Skeletal muscle cell (primary cell): ENCODE data around the gene AGAP3.

Source experiments
- DNase-seq: peaks from one replicate; pipeline ENCODE4 v3.0.0-alpha.2; 2010; ENCODE audit warnings: low read depth
- H3K4me3 ChIP-seq: 2 replicates; pipeline ENCODE4 v1.5.1; 2011; ENCODE audit warnings: low read depth, mild to moderate bottlenecking, control low read depth, low read length, moderate library complexity

The AGAP3 gene

GRCh38 chr7:151057506-151057988 lies 28.7 kb upstream of the AGAP3 start, which contains the start of gene CDK5:
Gene CDK5 (minus strand): TSS chr7:151057897. CDS start chr7:151057848, 49 bp downstream.
- DNase-seq, result no peak
- peak within 1 kb of the TSS; percentile 84 for H3K4me3 ChIP-seq

GRCh38 chr7:151057989-151058780 lies 28.1 kb upstream of the AGAP3 start:
- peak overlapping the region; percentile 84 for H3K4me3 ChIP-seq
- DNase-seq, result peak; percentile 98

- no peak for DNase-seq
- H3K4me3 ChIP-seq, result peak overlapping the region; percentile 84
These were observed 27.4 kb upstream of the AGAP3 start for GRCh38 chr7:151058781-151059366.

- no peak for DNase-seq
- H3K4me3 ChIP-seq, result peak within 1 kb of the TSS; percentile 84
These were observed 26.7 kb upstream of the AGAP3 start, which contains the start of gene SLC4A2 for GRCh38 chr7:151059367-151060112. Gene SLC4A2 (plus strand): TSS chr7:151059589. CDS start chr7:151061988, 2,399 bp downstream.

- DNase-seq, result no peak
- H3K4me3 ChIP-seq, result peak overlapping the region; percentile 84
These were observed 26.2 kb upstream of the AGAP3 start for GRCh38 chr7:151060113-151060415.

GRCh38 chr7:151060416-151061212 lies 25.7 kb upstream of the AGAP3 start:
- DNase-seq, result no peak
- peak overlapping the region; percentile 84 for H3K4me3 ChIP-seq

- peak overlapping the region; percentile 84 for H3K4me3 ChIP-seq
- DNase-seq, result no peak
These were observed 24.8 kb upstream of the AGAP3 start for GRCh38 chr7:151061213-151062110.

GRCh38 chr7:151062111-151062398 lies 24.2 kb upstream of the AGAP3 start:
- no peak for DNase-seq
- peak overlapping the region; percentile 84 for H3K4me3 ChIP-seq

GRCh38 chr7:151062399-151063211 lies 23.7 kb upstream of the AGAP3 start:
- no peak for DNase-seq
- H3K4me3 ChIP-seq, result peak overlapping the region; percentile 20

- no peak overlapping the region for H3K4me3 ChIP-seq
- no peak for DNase-seq
These were observed 23.1 kb upstream of the AGAP3 start for GRCh38 chr7:151063212-151063561.

GRCh38 chr7:151064454-151064853 lies 21.8 kb upstream of the AGAP3 start:
- H3K4me3 ChIP-seq, result no peak overlapping the region
- no peak for DNase-seq

- no peak overlapping the region for H3K4me3 ChIP-seq
- DNase-seq, result no peak
These were observed 21.3 kb upstream of the AGAP3 start for GRCh38 chr7:151064993-151065392.

GRCh38 chr7:151065516-151065915 lies 20.8 kb upstream of the AGAP3 start:
- no peak overlapping the region for H3K4me3 ChIP-seq

GRCh38 chr7:151066273-151066974 lies 19.9 kb upstream of the AGAP3 start:
- no peak overlapping the region for H3K4me3 ChIP-seq
- DNase-seq, result no peak

More at GRCh38 chr7:151065516-151065915, 20.8 kb upstream of the AGAP3 start:
- DNase-seq, result no peak

GRCh38 chr7:151068069-151068773 lies 18.1 kb upstream of the AGAP3 start:
- DNase-seq, result no peak
- no peak overlapping the region for H3K4me3 ChIP-seq

GRCh38 chr7:151069841-151070573 lies 16.3 kb upstream of the AGAP3 start:
- DNase-seq, result no peak
- no peak overlapping the region for H3K4me3 ChIP-seq
